ENCODE data around the gene ERC2.
"Not testable (repeated sequence)": the region's sequence is repeated elsewhere in the genome, so short reads cannot be mapped to it uniquely, and the experiment has no call there.

ERC2 gene

DNA sequence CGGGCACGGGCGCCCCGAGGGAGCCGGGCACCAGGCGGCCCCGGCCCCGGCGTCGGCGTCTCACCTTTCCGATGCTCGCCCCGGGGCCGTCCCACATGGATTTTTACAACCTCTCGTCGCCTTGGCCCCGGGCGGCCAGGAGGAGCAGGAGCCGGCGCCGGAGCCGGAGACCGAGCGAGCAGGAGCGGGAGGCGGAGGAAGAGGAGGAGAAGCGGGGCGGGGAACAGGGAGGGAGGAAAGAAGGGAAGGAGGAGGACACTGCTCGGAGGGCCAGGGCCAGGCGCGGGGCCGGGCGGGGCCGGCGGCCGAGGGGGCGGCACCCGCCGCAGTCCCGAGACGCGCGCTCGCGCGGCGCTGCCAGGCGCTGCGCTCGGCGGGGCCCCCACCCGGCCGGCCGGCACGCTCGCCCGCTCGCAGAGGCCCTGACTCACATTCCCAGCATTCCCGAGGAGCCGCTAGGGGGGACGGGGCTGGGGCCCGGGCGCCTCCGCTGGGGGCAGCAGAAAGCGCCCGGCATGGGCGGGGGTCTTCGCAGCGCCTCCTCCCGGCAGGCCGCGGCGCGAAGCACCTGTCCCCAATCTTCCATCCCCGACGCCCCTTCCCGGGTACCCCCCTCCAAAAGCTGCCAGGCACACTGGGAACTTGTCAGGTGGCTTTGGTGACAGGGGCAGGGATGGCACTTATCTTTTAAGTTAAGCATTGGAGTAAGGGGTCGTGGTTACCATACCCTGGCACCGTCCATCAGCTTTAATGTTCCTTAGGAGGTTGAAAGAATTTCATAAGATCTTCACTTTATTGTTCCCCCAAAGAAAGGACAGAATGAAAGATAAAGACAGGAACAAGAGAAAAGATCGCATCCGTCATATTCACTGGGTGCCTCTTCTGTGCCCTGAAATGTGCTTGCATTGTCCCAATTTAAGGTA, at the start of gene ERC2:
Gene ERC2, minus strand, starts transcription at position 284 of the 923 bp plus-strand sequence.
- H3K4me3 ChIP-seq (ENCODE audit: low read depth, low read length): peak within 1 kb of the TSS; percentile 61
- in situ Hi-C loops (cut with HindIII; ENCODE audit: low sequenced_read_pairs): no loop called here
- TF ChIP-seq, protein P1, sequence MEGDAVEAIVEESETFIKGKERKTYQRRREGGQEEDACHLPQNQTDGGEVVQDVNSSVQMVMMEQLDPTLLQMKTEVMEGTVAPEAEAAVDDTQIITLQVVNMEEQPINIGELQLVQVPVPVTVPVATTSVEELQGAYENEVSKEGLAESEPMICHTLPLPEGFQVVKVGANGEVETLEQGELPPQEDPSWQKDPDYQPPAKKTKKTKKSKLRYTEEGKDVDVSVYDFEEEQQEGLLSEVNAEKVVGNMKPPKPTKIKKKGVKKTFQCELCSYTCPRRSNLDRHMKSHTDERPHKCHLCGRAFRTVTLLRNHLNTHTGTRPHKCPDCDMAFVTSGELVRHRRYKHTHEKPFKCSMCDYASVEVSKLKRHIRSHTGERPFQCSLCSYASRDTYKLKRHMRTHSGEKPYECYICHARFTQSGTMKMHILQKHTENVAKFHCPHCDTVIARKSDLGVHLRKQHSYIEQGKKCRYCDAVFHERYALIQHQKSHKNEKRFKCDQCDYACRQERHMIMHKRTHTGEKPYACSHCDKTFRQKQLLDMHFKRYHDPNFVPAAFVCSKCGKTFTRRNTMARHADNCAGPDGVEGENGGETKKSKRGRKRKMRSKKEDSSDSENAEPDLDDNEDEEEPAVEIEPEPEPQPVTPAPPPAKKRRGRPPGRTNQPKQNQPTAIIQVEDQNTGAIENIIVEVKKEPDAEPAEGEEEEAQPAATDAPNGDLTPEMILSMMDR (IDR thresholded peaks at IDR 0.05; ENCODE audit: low read depth, low read length, missing control alignments): peak; percentile 28
- no peak for DNase-seq (ENCODE audit: low read depth)

- in situ Hi-C loops (cut with HindIII; ENCODE audit: low sequenced_read_pairs): no loop called here
- TF ChIP-seq, protein P1 (IDR thresholded peaks at IDR 0.05; ENCODE audit: low read depth, low read length, missing control alignments): no peak
- no peak overlapping the region for H3K4me3 ChIP-seq (ENCODE audit: low read depth, low read length)
- DNase-seq (ENCODE audit: low read depth): no peak
Observed at GRCh38 chr3:56502738-56503137, 34.5 kb upstream of the ERC2 start.

DNA sequence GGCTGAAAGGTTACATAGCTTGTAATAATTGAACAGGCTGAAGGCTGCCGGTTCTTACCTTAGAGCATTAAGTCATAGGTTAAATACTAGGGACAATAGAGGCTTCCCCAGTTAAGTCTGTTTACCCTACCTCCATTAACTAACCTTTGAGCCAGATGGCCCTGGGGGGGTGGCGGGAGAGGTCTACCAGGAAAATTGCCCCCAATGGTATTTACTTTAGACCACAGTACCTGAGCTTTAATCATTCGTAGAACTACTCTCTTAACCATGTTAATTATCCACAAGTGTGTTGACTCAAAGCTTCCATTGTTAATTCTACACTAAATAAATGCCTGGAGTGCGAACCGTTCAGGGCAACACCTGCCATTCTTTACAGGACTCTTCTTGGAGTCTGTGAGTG, 28.1 kb upstream of the ERC2 start:
- DNase-seq (ENCODE audit: low read depth); H3K4me3 ChIP-seq (ENCODE audit: low read depth, low read length); in situ Hi-C loops (cut with HindIII; ENCODE audit: low sequenced_read_pairs): not testable (repeated sequence)

- TF ChIP-seq, protein P1 (IDR thresholded peaks at IDR 0.05; ENCODE audit: low read depth, low read length, missing control alignments): peak; percentile 94
- peak; percentile 88 for DNase-seq (ENCODE audit: low read depth)
- no peak overlapping the region for H3K4me3 ChIP-seq (ENCODE audit: low read depth, low read length)
- in situ Hi-C loops (cut with HindIII; ENCODE audit: low sequenced_read_pairs): no loop called here
Observed at GRCh38 chr3:56494679-56495322, 26.5 kb upstream of the ERC2 start.

- no peak for DNase-seq (ENCODE audit: low read depth)
- H3K4me3 ChIP-seq (ENCODE audit: low read depth, low read length): no peak overlapping the region
- TF ChIP-seq, protein P1 (IDR thresholded peaks at IDR 0.05; ENCODE audit: low read depth, low read length, missing control alignments): no peak
- in situ Hi-C loops (cut with HindIII; ENCODE audit: low sequenced_read_pairs): no loop called here
Observed at GRCh38 chr3:56491566-56491965, 23.3 kb upstream of the ERC2 start.

GRCh38 chr3:56488812-56489600, 20.7 kb upstream of the ERC2 start:
- no peak overlapping the region for H3K4me3 ChIP-seq (ENCODE audit: low read depth, low read length)
- DNase-seq (ENCODE audit: low read depth): no peak
- in situ Hi-C loops (cut with HindIII; ENCODE audit: low sequenced_read_pairs): no loop called here
- TF ChIP-seq, protein P1 (IDR thresholded peaks at IDR 0.05; ENCODE audit: low read depth, low read length, missing control alignments): no peak

All from astrocyte of the cerebellum (primary cell).